Activated B cell treated with CpG ODN at 0.5 μM for 24 hours (primary cell): Measurements from ENCODE around the gene GPN2. TPM values are rescaled to one million over a fixed set of nuclear protein-coding genes. Genes with fewer than 3 reads are reported as not detected.

Source experiments
- ATAC-seq: fragments of 200-7000 bp; cut with Tn5 transposase; one replicate; pipeline ENCODE4 v1.10.0; 2021; ENCODE audit warnings: low read depth, mild to moderate bottlenecking, moderate library complexity
- CTCF ChIA-PET: fragments of 350-600 bp; sonication (Branson Sonifier 250); formaldehyde crosslinking; loops from one replicate; lab custom pipeline; 2021; ENCODE audit warnings: antibody characterized with exemption; lab: Charles Lee
- POLR2A ChIA-PET: fragments of 350-600 bp; sonication (Branson Sonifier 250); formaldehyde crosslinking; loops from one replicate; lab custom pipeline; 2021; ENCODE audit warnings: antibody characterized with exemption; lab: Charles Lee
- DNase-seq: peaks from one replicate; pipeline ENCODE4 v3.0.0; 2022
- H3K27ac Mint-ChIP-seq: one replicate; pipeline ENCODE4 v1.8.0; 2020; ENCODE audit warnings: mixed read lengths
- H3K27me3 Mint-ChIP-seq: one replicate; pipeline ENCODE4 v1.8.0; 2021; ENCODE audit warnings: mixed read lengths
- H3K36me3 Mint-ChIP-seq: one replicate; pipeline ENCODE4 v1.8.0; 2021; ENCODE audit warnings: low read depth, mixed read lengths
- H3K4me1 Mint-ChIP-seq: one replicate; pipeline ENCODE4 v1.8.0; 2021; ENCODE audit warnings: mixed read lengths
- H3K4me3 Mint-ChIP-seq: one replicate; pipeline ENCODE4 v1.8.0; 2020; ENCODE audit warnings: mild to moderate bottlenecking, mixed read lengths
- H3K9me3 Mint-ChIP-seq: one replicate; pipeline ENCODE4 v1.8.0; 2020; ENCODE audit warnings: mixed read lengths
- CTCF ChIP-seq: fragments of 200-600 bp; IDR thresholded peaks from one replicate; pipeline ENCODE4 v1.8.0; 2022; ENCODE audit warnings: antibody characterized with exemption, mild to moderate bottlenecking
- intact Hi-C: fragments of 100-400 bp; cut with micrococcal nuclease; formaldehyde crosslinking; loops from one replicate; pipeline ENCODE4 v1.15.1; 2024
- total RNA-seq: library from RNA; stranded (reverse); gene quantifications from 2 replicates; pipeline ENCODE4 v1.2.3, GENCODE V29; 2022

The GPN2 gene
- total RNA-seq, 1 donor from 2014 or later: 48.6 TPM

DNA sequence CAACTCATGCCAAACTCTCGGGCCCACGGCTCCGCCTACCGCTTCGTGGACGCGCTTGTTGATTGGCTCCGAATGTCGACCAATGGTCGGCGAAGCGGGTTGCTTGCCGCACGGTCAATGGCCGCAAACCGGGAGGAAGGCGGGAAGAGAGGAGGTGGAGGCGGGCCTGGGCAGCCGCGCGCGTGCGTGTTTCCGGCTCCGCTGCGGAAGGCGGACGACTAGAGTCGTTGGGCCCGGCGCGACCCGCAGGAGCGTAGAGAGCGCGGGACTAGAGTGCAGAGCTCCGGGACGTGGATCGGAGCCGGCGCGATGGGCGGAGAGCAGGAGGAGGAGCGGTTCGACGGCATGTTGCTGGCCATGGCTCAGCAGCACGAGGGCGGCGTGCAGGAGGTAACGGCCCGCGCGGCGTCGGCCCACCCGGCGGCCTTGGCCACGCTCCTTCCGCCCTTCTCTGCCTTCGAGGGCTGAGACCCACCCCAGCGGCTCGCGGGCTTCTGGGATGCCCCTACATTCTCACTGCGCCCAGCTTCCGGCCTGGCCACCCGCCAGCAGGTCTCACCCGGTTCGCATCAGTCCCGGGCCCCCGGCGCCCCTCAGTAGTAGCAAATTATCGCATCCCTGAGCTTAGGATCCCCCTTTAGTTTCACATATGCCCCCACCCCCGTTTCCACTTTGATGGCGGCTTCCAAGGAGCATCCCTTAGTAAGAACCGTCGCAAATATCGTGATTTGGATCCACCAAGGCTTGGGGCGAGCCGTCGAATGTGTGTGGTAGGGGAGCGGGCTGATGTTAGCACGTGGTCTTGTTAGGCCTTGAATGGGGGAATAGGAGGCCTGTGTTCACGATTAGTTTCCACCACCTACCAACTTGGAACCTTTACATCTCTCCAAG is 31.7 kb upstream of the GPN2 start, which contains the start of gene NUDC:
TSS of gene NUDC (plus strand) at position 204 of the 891 bp plus-strand sequence. CDS start at position 310, 106 bp downstream.
- DNase-seq: peak; percentile 88
- intact Hi-C loops: loop anchor here (1.0 to 10.0 kb wide), 8 partner anchors 11 to 449 kb away; partner anchors contain the start of genes GPATCH3, GPN2, HMGN2 and KDF1
- ChIA-PET CTCF (interaction anchor here (0.8 kb wide), 1 partner anchor 18 kb away, joined by 3 read pairs; no protein-coding TSS in a partner anchor), POLR2A (interaction anchor here (0.5 to 2.7 kb wide), 7 partner anchors 10 to 1407 kb away, joined by 3 to 26 read pairs (median 3); partner anchors contain the start of genes GPATCH3, GPN2, HMGN2 and MED18)
- peaks cover 29% of the 10 kb centered on the region for H3K36me3 Mint-ChIP-seq
- peak within 1 kb of the TSS; percentile 95 for H3K27ac Mint-ChIP-seq
- no peaks in the 10 kb centered on the region for H3K9me3 Mint-ChIP-seq
- H3K4me1 Mint-ChIP-seq: peaks cover 31% of the 10 kb centered on the region
- H3K4me3 Mint-ChIP-seq: peak within 1 kb of the TSS; percentile 96
- H3K27me3 Mint-ChIP-seq: no peaks in the 10 kb centered on the region
- TF ChIP-seq CTCF: no peak
- ATAC-seq: peak; percentile 95

DNA sequence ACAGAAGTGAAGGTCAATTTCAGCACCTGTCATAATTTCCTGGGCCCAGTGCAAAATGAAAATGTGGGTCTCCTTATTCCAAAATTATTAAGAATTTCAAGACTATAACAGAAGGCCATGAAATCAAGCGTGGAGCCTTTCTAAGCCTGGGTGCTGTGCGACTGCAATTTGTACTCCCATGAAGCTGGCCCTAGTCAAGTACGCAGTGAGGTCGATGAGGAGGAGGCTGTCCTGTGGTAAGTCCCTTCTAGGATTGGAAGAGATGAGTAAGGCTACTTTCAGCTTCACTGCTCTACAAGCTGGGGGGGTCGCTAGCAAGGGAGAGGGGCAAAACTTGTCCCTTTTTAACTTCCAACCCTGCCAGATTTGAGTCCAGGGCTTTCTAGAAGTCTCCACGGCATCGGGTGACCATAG is 31.1 kb upstream of the GPN2 start:
- H3K36me3 Mint-ChIP-seq: peaks cover 22% of the 10 kb centered on the region
- ATAC-seq (peak; percentile 49), DNase-seq (no peak)
- CTCF ChIA-PET: interaction anchor here (0.8 kb wide), 1 partner anchor 17 kb away, joined by 3 read pairs; no protein-coding TSS in a partner anchor
- intact Hi-C loops: loop anchor here (1.0 to 10.0 kb wide), 8 partner anchors 11 to 449 kb away; partner anchors contain the start of genes GPATCH3, GPN2, HMGN2 and KDF1
- POLR2A ChIA-PET: interaction anchor here (0.6 to 2.7 kb wide), 5 partner anchors 11 to 1679 kb away, joined by 3 to 26 read pairs (median 10); partner anchors contain the start of genes GPATCH3 and GPN2
- H3K4me1 Mint-ChIP-seq: peaks cover 31% of the 10 kb centered on the region
- no peaks in the 10 kb centered on the region for H3K27me3 Mint-ChIP-seq
- no peaks in the 10 kb centered on the region for H3K9me3 Mint-ChIP-seq
- TF ChIP-seq CTCF: no peak
- H3K27ac Mint-ChIP-seq: peak overlapping the region; percentile 95
- H3K4me3 Mint-ChIP-seq: peak overlapping the region; percentile 96

DNA sequence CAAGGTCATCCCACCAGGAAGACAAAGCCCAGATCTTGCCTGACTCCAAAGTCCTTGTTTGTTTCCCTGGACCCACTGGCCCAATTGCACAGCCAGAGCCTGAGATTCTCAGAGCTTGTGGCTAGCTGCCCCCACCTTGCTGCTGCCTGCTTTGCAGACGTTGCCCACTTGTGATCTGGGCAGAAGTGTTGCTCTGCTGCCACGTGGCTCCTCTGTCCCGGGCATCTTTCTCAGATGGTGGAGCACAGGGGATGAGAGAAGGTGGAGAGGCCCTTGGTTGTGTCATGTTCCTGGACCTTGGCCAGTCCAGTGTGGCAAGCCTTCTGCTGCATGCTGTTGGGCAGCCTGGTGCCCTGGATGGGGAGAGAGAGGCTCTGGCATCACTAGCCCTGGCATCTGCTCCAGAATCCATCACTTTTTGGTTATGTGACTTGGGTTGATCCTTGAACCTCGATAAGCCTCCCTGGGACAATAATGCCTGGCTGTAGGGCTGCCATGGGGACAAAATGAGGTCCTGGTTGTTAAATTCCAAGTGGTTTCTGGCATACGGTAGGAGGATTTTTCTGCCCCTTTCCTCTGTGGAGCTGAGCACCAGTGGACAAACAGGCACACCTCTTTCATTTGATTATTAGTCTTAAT is 25.2 kb upstream of the GPN2 start:
- DNase-seq: no peak
- Mint-ChIP-seq H3K4me3 (no peak overlapping the region), H3K4me1 (peaks cover under 1% of the 10 kb centered on the region), H3K9me3 (no peaks in the 10 kb centered on the region), H3K36me3 (no peaks in the 10 kb centered on the region), H3K27me3 (no peaks in the 10 kb centered on the region), H3K27ac (no peak overlapping the region)
- POLR2A ChIA-PET: no interaction called here
- TF ChIP-seq CTCF: no peak
- CTCF ChIA-PET: no interaction called here
- intact Hi-C loops: no loop called here
- no peak for ATAC-seq

- no peak within 1 kb of the TSS for H3K4me3 Mint-ChIP-seq
- H3K27me3 Mint-ChIP-seq: no peaks in the 10 kb centered on the region
- no peaks in the 10 kb centered on the region for H3K9me3 Mint-ChIP-seq
- ATAC-seq (no peak), DNase-seq (no peak)
- intact Hi-C loops: no loop called here
- no peak within 1 kb of the TSS for H3K27ac Mint-ChIP-seq
- CTCF ChIA-PET: no interaction called here
- H3K4me1 Mint-ChIP-seq: no peaks in the 10 kb centered on the region
- TF ChIP-seq CTCF: no peak
- H3K36me3 Mint-ChIP-seq: no peaks in the 10 kb centered on the region
- POLR2A ChIA-PET: no interaction called here
Observed at GRCh38 chr1:26913754-26914619, 23.9 kb upstream of the GPN2 start, which contains the start of gene NR0B2. NR0B2 (minus strand) TSS chr1:26913975; CDS start chr1:26913940, 35 bp downstream.
